Neural cell (in vitro differentiated cells): ENCODE measurements around the gene GDPD4. TPM values are rescaled to one million over a fixed set of nuclear protein-coding genes. Genes with fewer than 3 reads are reported as not detected.

Experiments used
- H2AFZ ChIP-seq: fragments of 200-600, 300-800 bp; sonication (generic), shearing (Covaris generic); 2 replicates; pipeline ENCODE4 v1.6.0; 2014; ENCODE audit warnings: low read depth, mild to moderate bottlenecking, antibody characterized with exemption, low read length, moderate library complexity
- H3F3A ChIP-seq: fragments of 200-600 bp; shearing (Covaris generic); 2 replicates; pipeline ENCODE4 v1.6.1; 2016; ENCODE audit warnings: mild to moderate bottlenecking, moderate library complexity, mixed read lengths, antibody characterized with exemption, low read length; ENCODE audit not compliant: insufficient read depth, poor library complexity, severe bottlenecking
- H3K27ac ChIP-seq: fragments of 200-600, 300-800 bp; sonication (generic), shearing (Covaris generic); 2 replicates; pipeline ENCODE4 v1.5.1; 2014; ENCODE audit warnings: mild to moderate bottlenecking, low read length, moderate library complexity
- H3K27me3 ChIP-seq: fragments of 300-800, 200-600 bp; sonication (generic), shearing (Covaris generic); 2 replicates; pipeline ENCODE4 v1.6.0; 2014; ENCODE audit warnings: mild to moderate bottlenecking, low read depth, low read length, moderate library complexity; ENCODE audit not compliant: insufficient read depth
- H3K36me3 ChIP-seq: fragments of 300-800, 200-600 bp; sonication (generic), shearing (Covaris generic); 2 replicates; pipeline ENCODE4 v1.5.1; 2014; ENCODE audit warnings: mild to moderate bottlenecking, antibody characterized with exemption, low read length, moderate library complexity; ENCODE audit not compliant: insufficient read depth
- H3K4me2 ChIP-seq: fragments of 300-800, 200-600 bp; sonication (generic), shearing (Covaris generic); 2 replicates; pipeline ENCODE4 v1.6.0; 2014; ENCODE audit warnings: mild to moderate bottlenecking, low read length
- H3K4me3 ChIP-seq: fragments of 300-800, 200-600 bp; sonication (generic), shearing (Covaris generic); 2 replicates; pipeline ENCODE4 v1.5.1; 2014; ENCODE audit warnings: mild to moderate bottlenecking, low read length, moderate library complexity
- H3K79me2 ChIP-seq: fragments of 200-600 bp; shearing (Covaris generic); replicated peaks from 2 replicates; pipeline ENCODE4 v1.6.0; 2014; ENCODE audit warnings: mild to moderate bottlenecking, low read length, moderate library complexity; ENCODE audit not compliant: insufficient read depth
- H3K9ac ChIP-seq: fragments of 300-800, 200-600 bp; sonication (generic), shearing (Covaris generic); 2 replicates; pipeline ENCODE4 v1.6.1; 2016; ENCODE audit warnings: mild to moderate bottlenecking, low read length, mixed read lengths
- H3K9me2 ChIP-seq: fragments of 200-600 bp; shearing (Covaris generic); 2 replicates; pipeline ENCODE4 v1.6.1; 2016; ENCODE audit warnings: mild to moderate bottlenecking, low read length, mixed read lengths; ENCODE audit not compliant: insufficient read depth
- H3K9me3 ChIP-seq: fragments of 200-600, 300-800 bp; sonication (generic), shearing (Covaris generic); 2 replicates; pipeline ENCODE4 v1.6.1; 2016; ENCODE audit warnings: mild to moderate bottlenecking, mixed run types, low read length, moderate library complexity, mixed read lengths
- H4K20me1 ChIP-seq: fragments of 200-600 bp; shearing (Covaris generic); 2 replicates; pipeline ENCODE4 v1.6.1; 2016; ENCODE audit warnings: mild to moderate bottlenecking, mixed run types; ENCODE audit not compliant: insufficient read depth
- CTCF ChIP-seq: fragments of 450-650 bp; IDR thresholded peaks from 2 replicates; pipeline ENCODE4 v1.5.1; 2014; ENCODE audit warnings: antibody characterized with exemption, mild to moderate bottlenecking, moderate library complexity; ENCODE audit not compliant: poor library complexity, severe bottlenecking
- EP300 ChIP-seq: fragments of 450-650 bp; conservative IDR thresholded peaks from 2 replicates; pipeline ENCODE4 v1.6.1; 2014; ENCODE audit warnings: antibody characterized with exemption, mild to moderate bottlenecking, moderate library complexity; ENCODE audit not compliant: poor library complexity, severe bottlenecking
- EZH2 ChIP-seq: fragments of 200-600, 300-800 bp; shearing (Covaris generic), sonication (generic); IDR thresholded peaks from 2 replicates; pipeline ENCODE4 v1.6.1; 2014; ENCODE audit warnings: antibody characterized with exemption, low read length, borderline replicate concordance, mild to moderate bottlenecking; ENCODE audit not compliant: insufficient read depth, poor library complexity, severe bottlenecking
- MXI1 ChIP-seq: fragments of 450-650 bp; conservative IDR thresholded peaks from 2 replicates; pipeline ENCODE4 v1.6.1; 2014; ENCODE audit warnings: antibody characterized with exemption, mild to moderate bottlenecking; ENCODE audit not compliant: poor library complexity, severe bottlenecking
- POLR2AphosphoS5 ChIP-seq: IDR thresholded peaks from 2 replicates; pipeline ENCODE4 v1.6.1; 2012
- RAD21 ChIP-seq: fragments of 450-650 bp; conservative IDR thresholded peaks from 2 replicates; pipeline ENCODE4 v1.6.1; 2014; ENCODE audit warnings: antibody characterized with exemption, mild to moderate bottlenecking, moderate library complexity
- REST ChIP-seq: IDR thresholded peaks from 2 replicates; pipeline ENCODE4 v1.6.1; 2012; ENCODE audit warnings: borderline replicate concordance
- SMC3 ChIP-seq: fragments of 450-650 bp; conservative IDR thresholded peaks from 2 replicates; pipeline ENCODE4 v1.6.1; 2014; ENCODE audit warnings: antibody characterized with exemption, mild to moderate bottlenecking, moderate library complexity; ENCODE audit not compliant: poor library complexity
- TAF1 ChIP-seq: IDR thresholded peaks from 2 replicates; pipeline ENCODE4 v1.6.1; 2012; ENCODE audit warnings: low read depth
- polyA plus RNA-seq: library from polyadenylated mRNA; depleted of rRNA; stranded (reverse); fragments of >200 nt; gene quantifications from 2 replicates; pipeline ENCODE4 v1.2.3, GENCODE V29; 2014

The GDPD4 gene
- polyA plus RNA-seq, 1 donor from 2014 or later, result not detected

GRCh38 chr11:77199137-77199745, 102.2 kb downstream of the GDPD4 start:
- no peaks in the 10 kb centered on the region for H3K9me3 ChIP-seq
- no peak overlapping the region for H3K9ac ChIP-seq
- H3K27ac ChIP-seq, result no peak overlapping the region
- no peaks in the 10 kb centered on the region for H4K20me1 ChIP-seq
- no peaks in the 10 kb centered on the region for H3F3A ChIP-seq
- H3K36me3 ChIP-seq, result no peaks in the 10 kb centered on the region
- no peak overlapping the region for H2AFZ ChIP-seq
- H3K27me3 ChIP-seq, result no peaks in the 10 kb centered on the region
- H3K4me3 ChIP-seq, result no peak overlapping the region
- TF ChIP-seq MXI1, result no peak
- H3K79me2 ChIP-seq, result no peaks in the 10 kb centered on the region
- H3K4me2 ChIP-seq, result no peak overlapping the region
- no peaks in the 10 kb centered on the region for H3K9me2 ChIP-seq

GRCh38 chr11:77198440-77198849, 103.0 kb downstream of the GDPD4 start:
- Histone ChIP-seq H3K79me2 (no peaks in the 10 kb centered on the region), H3K9me3 (no peaks in the 10 kb centered on the region), H3F3A (no peaks in the 10 kb centered on the region), H3K4me2 (no peak overlapping the region), H3K27ac (no peak overlapping the region), H3K36me3 (no peaks in the 10 kb centered on the region), H2AFZ (no peak overlapping the region), H3K9me2 (no peaks in the 10 kb centered on the region), H4K20me1 (no peaks in the 10 kb centered on the region), H3K27me3 (no peaks in the 10 kb centered on the region), H3K9ac (no peak overlapping the region), H3K4me3 (no peak overlapping the region)
- TF ChIP-seq EP300 (no peak), SMC3 (no peak), POLR2AphosphoS5 (no peak), MXI1 (no peak), REST (no peak), CTCF (no peak), EZH2 (no peak), TAF1 (no peak), RAD21 (no peak)
